Measurements from ENCODE around the gene GLRX. TPM values are rescaled to one million over a fixed set of nuclear protein-coding genes. Genes with fewer than 3 reads are reported as not detected.

The GLRX gene
- total RNA-seq, result 14.5 TPM

GRCh38 chr5:95822542-95823181 lies at the start of gene GLRX:
TSS of gene GLRX (minus strand) at chr5:95822726. CDS start at chr5:95822662, 64 bp downstream.

Other genes starting within 250 kb of the GLRX start
- 0.23 TPM for gene GPR150, start 202.6 kb downstream of the GLRX start, total RNA-seq
- 2.3 TPM for gene RFESD, start 175.9 kb downstream of the GLRX start, total RNA-seq
- 0.46 TPM for gene SPATA9, start 139.7 kb downstream of the GLRX start, total RNA-seq
- gene RHOBTB3, start 91.4 kb downstream of the GLRX start, total RNA-seq, result 250 TPM
- gene ELL2, start 139.1 kb upstream of the GLRX start, total RNA-seq, result 10.8 TPM